GM18526 (cell line): ENCODE results near the gene USP47.

Experiments
- POLR2A ChIP-seq: IDR thresholded peaks from 3 replicates; pipeline ENCODE4 v1.6.1; 2011; ENCODE audit not compliant: insufficient read length; ENCODE audit errors: extremely low read depth

Gene USP47

DNA sequence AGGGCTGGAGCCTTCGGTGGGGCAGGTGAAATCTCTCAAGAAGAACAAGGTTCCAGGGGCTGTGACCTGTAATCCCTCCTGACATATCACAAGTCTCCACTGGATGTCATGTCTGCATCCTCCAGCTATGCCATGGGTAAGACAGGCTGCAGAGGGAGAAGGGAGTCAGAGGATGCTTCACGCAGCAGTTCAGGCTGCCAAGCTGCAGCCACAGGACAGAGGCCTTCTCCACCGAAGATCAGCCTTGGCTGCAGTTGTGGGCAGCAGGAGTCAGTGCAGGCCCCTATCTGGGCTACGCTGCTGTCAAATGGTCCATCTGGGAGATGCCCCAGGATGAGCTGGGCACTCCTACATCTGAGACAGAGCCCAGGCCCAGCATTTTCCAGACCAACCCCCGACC lies 141.7 kb downstream of the USP47 start:
- TF ChIP-seq POLR2A = no peak

DNA sequence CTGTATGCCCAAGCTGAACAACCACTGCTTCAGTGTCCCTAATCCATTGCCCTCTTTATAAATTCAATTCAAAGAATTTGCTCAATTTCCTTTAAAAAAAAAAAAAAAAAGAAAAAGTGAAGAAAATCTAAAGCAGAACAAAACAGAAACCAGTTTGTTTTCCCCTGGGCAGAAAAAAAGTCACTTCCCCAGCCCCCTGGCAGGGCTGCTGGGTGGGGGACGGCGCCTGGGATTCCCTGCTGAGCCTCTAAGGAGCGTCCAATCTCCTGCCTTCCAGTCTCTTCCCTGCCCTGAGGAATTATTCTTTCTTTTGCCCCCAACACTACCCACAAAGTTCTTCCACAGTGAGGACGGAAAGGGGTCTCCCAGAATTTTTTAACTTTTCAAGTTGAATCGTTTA lies 142.8 kb downstream of the USP47 start:
- TF ChIP-seq POLR2A = no peak

DNA sequence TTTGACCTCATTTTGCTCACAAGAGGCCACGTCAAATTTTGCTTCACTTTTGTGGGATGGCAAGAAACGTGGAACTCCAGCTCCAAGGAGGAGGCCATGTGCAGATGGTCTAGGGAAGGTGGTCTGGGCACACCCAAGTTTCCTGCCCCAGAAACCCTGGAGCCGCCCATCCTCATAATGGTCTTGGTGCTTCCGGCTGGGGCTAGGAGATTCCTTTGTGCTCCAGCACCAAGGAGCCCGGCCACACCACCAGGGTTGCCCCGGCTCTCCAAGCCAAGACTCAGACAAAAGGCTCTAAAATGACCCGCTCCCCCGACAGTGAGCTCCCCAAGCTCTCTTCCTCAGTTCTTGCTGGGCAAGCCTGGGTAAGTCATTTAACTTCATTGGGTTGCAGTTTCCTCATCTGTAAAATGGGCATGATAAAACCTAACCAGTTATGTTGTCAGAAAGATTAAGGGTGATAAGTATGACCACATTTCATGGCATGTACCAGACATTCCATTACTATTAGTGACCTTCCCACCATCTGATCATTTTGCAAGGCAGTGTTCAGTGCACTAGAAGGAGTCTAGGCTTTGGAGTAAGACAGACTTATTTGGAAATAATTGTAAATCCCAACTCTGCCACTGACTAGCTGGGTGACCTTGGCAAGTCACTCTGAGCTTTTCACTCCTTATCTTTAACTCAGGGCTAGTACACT lies 143.4 kb downstream of the USP47 start:
- no peak for TF ChIP-seq POLR2A

DNA sequence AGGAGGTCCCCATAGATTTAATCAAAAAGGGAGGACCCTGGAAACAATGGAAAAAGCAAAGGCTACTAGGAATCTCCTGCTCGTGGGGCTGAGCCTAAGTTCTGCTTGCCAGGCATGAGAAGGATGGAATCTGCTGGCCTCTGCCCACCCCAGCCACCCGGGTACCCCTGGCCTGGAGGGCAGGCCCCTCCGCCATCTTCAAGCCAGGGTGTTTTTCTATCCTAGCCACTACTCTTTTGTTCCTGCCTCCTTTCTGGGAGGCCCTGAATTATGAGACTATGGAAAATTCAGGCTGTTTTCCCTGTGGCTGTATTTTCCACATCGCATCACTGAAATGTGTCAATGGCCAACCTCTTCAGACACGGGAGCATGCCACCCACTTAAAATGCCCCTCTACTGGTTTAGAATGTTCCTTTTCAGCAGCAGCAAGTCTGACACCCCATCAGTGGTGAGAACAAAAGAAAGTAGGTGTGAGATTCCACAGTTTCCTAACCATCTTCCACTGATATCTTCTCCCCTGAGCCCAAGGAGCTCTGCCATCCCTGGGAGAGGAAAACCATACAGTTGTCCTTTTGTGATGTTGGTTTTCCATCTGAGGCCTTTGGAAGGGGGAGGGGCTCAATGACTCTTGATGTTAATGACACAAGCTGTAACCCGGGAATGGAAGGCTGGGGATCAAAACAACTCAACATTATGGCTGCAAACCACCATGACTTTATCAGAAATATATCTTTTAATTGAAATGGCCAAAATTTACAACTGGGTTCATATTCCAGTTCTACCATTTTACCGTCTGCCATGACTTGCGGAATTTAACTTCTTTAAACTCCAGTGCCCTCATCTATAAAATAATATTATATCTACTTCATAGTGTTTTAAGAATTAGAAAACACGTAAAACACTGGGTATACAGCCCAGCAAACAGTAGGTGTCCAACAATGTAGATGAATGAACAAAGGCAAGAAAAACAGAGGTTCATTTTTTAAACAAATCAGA lies 144.5 kb downstream of the USP47 start:
- no peak for TF ChIP-seq POLR2A

DNA sequence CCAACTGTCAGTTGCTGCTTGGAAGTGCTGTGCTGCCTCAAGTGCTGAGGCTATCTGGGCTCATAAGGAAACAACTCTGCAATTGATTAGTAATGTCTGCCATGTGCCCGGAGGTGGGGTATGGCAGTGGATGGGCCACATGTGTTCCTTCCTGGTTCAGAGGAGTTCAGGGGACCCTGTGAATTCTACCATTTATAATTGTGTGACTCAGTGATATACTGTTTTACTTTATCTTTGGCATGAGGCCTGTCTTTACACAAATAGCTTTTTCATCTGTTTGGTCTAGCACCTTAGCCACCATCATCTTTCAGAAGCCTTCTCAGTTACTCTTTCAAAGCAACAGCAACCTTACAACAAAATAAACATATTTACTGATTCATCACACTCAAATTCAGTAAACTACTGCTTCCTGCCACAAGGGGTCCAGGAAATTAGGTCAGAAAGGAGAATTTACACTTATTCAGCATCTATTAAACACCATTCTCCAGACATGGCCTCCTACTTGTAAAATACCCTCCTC lies 145.8 kb downstream of the USP47 start:
- no peak for TF ChIP-seq POLR2A

DNA sequence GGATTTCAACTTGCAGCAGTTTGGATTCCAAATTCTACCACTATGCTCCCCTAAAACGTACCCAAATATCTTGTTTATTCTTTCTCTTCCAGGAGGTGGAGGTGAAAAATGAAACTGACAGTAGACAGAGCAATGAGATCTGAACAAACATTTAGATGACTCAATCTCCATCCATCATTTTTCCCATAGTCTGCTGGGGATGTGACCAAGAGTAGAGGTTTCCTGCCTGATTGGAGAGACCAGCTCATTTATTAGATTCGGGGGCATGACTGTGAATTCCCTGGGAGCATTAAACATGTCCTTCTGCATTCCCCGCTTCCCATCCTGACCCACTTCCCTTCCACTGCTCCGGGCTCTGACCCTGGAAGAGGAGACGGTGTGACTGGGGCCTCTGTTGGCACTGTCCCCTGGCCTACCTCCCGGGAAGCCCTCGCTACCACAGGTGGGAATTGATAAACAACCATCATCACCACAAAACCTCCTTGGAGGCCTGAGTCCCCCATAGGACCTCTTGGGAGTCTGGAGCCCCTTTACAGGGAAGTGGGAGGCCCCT lies 146.4 kb downstream of the USP47 start:
- no peak for TF ChIP-seq POLR2A

DNA sequence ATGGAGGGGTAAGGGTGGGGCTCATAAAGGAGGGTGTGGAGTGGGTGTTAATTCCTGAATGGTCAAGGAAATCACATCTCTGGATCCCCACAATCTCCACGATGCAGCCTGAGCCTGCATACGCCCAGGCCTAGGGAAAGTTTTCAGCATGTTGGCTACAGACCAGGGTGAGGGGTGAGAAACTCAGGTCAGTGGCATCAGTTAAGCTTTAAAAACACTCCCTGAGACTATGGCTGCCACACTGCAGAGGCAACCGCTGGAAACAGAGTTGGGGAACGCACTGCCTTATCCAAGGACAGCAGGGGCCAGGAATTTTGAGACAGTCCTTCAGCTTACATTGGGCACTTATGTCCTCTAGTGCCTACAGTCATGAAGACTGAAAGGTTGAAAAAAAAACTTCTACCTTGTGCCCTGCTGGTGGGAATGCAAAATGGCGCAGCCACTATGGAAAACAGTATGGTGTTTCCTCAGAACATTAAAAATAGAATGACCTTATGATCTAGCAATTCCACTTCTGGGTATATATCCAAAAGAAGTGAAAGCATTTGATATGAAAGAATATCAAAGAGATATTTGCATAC lies 147.0 kb downstream of the USP47 start:
- TF ChIP-seq POLR2A = no peak

DNA sequence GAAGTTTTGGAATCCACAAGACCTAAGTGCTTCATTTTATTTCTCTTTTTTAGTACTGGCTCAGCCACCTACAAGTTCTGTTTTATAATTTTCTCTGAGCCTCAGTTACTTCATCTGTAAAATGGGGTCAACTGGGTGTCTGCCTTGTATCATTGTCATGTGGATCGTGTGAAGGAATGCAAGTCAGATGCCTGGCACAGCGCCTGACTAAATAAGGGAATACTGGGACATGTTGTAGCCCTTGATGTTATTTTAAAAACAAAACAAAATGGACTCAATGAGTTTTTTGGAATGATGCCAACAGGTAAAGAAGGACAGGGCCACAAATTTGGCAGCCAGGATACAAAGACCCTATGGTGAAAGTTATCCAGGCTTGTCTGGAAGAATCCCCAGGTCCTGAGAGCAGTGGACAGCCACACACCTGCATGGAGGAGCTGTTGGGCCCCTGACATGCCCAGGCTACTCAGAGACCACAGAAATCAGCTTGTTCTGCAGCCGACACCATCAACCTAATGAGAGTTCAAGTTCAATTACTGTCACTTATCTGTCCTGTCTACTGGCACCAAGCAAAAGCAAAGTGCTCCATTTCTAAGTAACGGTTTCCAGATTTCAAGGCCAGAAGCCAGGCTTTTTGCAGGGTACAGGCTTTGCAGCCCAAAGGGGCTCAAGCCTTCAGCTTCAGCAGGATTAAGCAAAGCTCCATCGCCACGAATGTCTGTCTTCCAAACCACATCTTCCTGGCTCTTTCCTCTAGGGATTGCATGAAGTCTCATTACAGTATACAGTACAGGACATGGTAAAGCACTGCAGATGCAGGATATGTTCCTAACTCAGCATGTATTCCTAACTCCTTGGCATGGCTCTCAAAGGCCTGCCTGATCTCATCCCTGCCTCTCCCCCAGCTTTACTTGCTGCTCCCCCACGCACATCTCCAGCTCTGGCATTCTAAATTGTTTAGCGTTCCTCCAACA lies 148.3 kb downstream of the USP47 start:
- no peak for TF ChIP-seq POLR2A

DNA sequence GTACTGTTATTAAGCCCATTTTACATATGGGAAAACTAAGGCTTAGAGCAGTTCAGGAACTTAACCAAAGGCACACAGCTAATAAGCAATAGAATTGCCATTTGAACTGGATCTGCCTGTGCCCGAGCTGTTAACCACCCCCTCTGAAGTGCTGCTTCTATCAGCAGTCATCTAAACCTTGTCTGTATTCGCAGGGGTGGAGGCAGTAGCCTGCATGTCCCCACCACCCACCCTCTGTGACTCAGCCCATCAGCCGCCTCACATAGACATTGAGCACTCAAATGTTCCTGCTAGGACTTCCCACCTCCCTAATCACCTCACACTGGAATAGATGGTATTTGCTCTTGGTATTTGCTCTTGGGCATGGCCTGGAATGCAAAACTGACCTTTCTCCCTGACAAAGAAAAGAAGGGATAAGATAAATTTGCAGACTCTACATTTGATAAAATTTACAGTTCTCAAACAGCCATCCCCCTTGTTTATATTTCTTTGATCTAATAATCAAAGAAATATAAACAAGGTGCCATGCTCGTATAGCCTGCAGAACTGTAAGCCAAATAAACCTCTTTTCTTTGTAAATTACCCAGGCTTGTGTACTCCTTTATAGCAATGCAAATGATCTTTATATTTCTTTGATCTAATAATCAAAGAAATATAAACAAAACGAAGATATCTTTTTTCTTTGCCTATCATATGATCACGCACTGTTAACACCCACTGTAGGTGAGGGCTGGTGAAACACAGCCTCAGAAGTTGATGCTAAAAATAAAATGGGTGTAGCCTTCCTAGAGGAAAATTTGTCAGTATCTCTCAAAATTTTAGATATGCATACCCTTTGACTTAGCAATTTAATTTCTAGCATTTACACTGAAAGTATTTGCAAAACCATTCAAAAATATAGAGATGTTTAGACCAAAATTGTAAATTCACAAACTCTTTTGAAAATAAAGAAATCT lies 150.8 kb downstream of the USP47 start:
- no peak for TF ChIP-seq POLR2A

DNA sequence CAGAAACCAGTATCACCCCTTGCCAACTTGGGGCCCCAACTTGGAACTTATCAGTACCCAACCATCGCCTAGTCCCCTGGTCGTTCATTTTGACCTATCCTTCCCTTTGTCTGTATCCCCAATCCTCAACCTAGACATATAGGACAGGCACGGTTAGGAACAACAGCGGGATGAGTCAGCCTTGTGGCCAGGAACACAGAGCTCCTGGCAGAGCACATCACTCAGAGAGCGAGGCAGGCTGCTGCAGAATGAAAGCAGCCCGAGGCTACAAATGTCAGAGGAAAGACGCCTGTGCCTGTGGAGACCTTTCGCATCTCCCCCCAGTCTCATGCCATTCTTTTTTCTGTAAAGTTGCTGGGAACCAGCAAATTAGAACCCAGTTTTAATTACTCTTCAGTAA lies 152.1 kb downstream of the USP47 start:
- TF ChIP-seq POLR2A = no peak

DNA sequence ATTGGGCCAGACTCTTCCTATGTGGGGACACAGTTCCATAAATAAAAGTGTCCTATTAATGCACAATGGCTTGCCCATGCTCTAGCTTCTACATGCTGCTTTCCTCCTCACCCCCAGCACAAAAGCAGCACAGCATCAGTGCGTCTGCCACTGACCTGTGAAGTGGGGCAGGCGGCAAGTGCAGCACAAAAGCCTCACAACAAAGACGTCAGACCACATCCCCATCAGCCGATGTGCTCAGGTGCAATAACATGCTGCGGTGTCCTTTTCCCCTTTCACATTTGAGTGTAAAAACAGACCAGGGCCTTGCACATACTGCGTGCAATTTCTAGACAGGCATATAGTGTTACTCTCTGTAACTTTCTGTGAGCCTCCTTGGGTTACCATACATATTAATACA lies 153.8 kb downstream of the USP47 start:
- no peak for TF ChIP-seq POLR2A

DNA sequence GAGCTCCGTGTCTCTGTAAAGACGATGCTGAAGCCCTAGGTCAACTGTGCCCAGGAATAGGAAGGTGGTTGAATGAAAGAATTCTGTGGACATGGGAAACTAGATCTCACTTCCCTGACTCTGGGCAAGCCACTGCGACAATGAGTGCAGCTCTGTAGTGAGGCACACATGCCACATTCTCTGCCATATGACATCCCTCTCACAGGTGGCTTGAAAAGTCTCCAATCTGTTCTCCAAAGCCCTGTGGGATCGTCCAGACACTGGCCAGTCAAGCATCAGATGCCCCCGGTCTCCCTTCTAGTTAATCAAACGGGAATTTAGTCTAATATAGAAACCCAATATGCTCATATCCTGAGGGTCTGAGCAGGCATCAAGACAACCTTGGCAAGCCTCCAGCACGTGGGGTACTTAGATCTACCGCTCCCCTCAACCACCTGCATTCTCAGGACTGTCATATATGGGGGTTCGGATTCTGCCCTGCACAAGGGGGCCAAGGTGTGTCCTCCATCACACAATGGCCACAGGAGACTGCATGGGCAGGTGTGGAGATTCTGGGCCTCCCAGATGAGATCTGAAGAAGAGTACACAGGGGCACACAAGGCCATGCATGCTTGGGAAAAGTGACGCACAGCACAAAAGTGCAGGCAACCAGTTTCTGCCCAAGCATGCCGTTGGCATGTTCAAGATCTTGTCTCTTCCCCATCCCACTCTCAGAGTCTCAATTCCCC lies 154.7 kb downstream of the USP47 start:
- no peak for TF ChIP-seq POLR2A

DNA sequence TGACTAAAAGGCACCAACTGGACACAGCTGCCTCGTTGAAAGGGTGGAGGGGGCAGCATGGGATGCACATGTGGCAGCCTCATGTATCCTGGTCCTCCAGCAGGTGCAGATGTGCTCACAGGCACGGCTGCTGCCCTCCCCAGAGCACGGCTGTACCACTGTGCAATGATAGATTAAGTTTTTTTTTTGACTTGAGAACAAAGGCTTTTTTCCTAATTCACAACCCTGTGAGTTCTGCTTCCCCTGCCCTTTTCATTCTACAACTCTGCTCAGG lies 155.2 kb downstream of the USP47 start:
- no peak for TF ChIP-seq POLR2A
